Measurements from ENCODE around the gene ORC3. TPM values are rescaled to one million over a fixed set of nuclear protein-coding genes. Genes with fewer than 3 reads are reported as not detected.
"Not testable (repeated sequence)": the region's sequence is repeated elsewhere in the genome, so short reads cannot be mapped to it uniquely, and the experiment has no call there.

ORC3 gene
- total RNA-seq, 4 donors from 2014 or later = 11.2 to 24.8 (median 16.9) TPM

- Histone ChIP-seq H3K9me3 (no peaks in the 10 kb centered on the region), H3K36me3 (no peaks in the 10 kb centered on the region), H3K4me3 (no peak overlapping the region), H3K4me1 (no peaks in the 10 kb centered on the region), H3K27ac (no peak overlapping the region), H3K27me3 (no peaks in the 10 kb centered on the region)
- no peak for DNase-seq
- no peak for TF ChIP-seq POLR2A (IDR thresholded peaks at IDR 0.05)
Observed at GRCh38 chr6:87710090-87710489, 120.2 kb downstream of the ORC3 start.

DNA sequence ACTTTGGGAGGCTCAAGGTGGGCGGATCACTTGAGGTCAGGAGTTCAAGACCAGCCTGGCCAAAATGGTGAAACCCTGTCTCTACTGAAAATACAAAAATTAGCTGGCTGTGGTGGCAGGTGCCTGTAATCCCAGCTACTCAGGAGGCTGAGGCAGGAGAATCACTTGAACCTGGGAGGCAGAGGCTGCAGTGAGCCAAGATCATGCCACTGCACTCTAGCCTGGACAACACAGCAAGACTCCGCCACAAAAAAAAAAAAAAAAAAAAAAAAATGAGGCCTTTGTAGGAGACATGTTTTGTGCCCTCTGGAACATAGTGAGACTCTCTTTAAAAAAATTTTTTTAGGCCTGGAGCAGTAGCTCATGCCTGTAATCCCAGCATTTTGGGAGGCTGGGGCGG, 122.8 kb downstream of the ORC3 start:
- not testable (repeated sequence) for H3K36me3 ChIP-seq, H3K4me3 ChIP-seq, H3K4me1 ChIP-seq, DNase-seq, H3K27ac ChIP-seq, H3K9me3 ChIP-seq, H3K27me3 ChIP-seq

GRCh38 chr6:87714093-87714842, 124.3 kb downstream of the ORC3 start:
- no peak for TF ChIP-seq POLR2A (IDR thresholded peaks at IDR 0.05)
- TF ChIP-seq, protein P1, sequence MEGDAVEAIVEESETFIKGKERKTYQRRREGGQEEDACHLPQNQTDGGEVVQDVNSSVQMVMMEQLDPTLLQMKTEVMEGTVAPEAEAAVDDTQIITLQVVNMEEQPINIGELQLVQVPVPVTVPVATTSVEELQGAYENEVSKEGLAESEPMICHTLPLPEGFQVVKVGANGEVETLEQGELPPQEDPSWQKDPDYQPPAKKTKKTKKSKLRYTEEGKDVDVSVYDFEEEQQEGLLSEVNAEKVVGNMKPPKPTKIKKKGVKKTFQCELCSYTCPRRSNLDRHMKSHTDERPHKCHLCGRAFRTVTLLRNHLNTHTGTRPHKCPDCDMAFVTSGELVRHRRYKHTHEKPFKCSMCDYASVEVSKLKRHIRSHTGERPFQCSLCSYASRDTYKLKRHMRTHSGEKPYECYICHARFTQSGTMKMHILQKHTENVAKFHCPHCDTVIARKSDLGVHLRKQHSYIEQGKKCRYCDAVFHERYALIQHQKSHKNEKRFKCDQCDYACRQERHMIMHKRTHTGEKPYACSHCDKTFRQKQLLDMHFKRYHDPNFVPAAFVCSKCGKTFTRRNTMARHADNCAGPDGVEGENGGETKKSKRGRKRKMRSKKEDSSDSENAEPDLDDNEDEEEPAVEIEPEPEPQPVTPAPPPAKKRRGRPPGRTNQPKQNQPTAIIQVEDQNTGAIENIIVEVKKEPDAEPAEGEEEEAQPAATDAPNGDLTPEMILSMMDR (IDR thresholded peaks at IDR 0.05) = no peak
- Histone ChIP-seq H3K9me3 (no peaks in the 10 kb centered on the region), H3K27me3 (no peaks in the 10 kb centered on the region), H3K36me3 (no peaks in the 10 kb centered on the region), H3K4me1 (no peaks in the 10 kb centered on the region), H3K27ac (no peak overlapping the region), H3K4me3 (no peak overlapping the region)
- no peak for DNase-seq

Other genes starting within 250 kb of the ORC3 start
- gene C6orf163, start 245.3 kb upstream of the ORC3 start, total RNA-seq = 10 to 100 TPM in 1 of 4 donors, 1 to 10 TPM in 3; 5.4 to 13.2 (median 7.4) TPM
- not detected for gene CFAP206, start 182.2 kb upstream of the ORC3 start, total RNA-seq
- gene SLC35A1, start 117.2 kb upstream of the ORC3 start, total RNA-seq = 10 to 100 TPM in 3 of 4 donors, 1 to 10 TPM in 1; 3.3 to 20.7 (median 12.4) TPM
- gene RARS2, start 148 bp upstream of the ORC3 start, total RNA-seq = 10 to 100 TPM; 26.4 to 48.5 (median 44.8) TPM
- 10 to 100 TPM; 24.6 to 38.2 (median 28.3) TPM for gene AKIRIN2, start 112.1 kb downstream of the ORC3 start, total RNA-seq

All from Peyer's patch (tissue), 4 donors.